Measurements from ENCODE around the gene PPP1CB. TPM values are rescaled to one million over a fixed set of nuclear protein-coding genes. Genes with fewer than 3 reads are reported as not detected.

Gene PPP1CB
- total and polyA plus RNA-seq, 4 donors: 26.2 to 75.4 (median 49.3) TPM

DNA sequence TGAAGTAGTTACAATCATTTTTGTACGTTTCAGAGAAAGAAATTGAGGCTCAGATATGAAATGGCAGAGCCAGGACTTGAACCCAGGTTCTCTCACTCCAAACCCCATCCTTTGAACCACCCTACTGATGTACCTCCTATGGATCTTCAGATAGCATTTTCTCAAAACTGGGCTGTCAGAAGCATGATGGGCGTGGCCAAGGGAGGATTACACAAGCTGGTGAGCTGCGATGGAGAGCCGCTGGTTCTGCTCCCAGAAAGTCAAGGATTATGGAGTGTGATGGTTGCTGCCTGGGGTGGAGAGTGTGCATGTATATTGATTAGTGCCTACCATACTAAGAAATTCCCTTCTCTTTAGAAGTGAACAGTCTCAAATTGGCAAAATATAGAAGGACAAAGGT lies 47.0 kb upstream of the PPP1CB start:
- Histone ChIP-seq H3K4me3 (ENCODE audit: low read depth in 1 of 3, low read length in 3 of 3) (no peak overlapping the region), H3K9me3 (ENCODE audit: control insufficient read depth in 4 of 4, low read length in 3 of 4) (no peaks in the 10 kb centered on the region), H3K27me3 (ENCODE audit: control insufficient read depth in 4 of 4, insufficient read depth in 4 of 4, low read length in 3 of 4) (no peaks in the 10 kb centered on the region), H3K36me3 (ENCODE audit: control insufficient read depth in 4 of 4, insufficient read depth in 3 of 4, low read depth in 1 of 4, low read length in 3 of 4) (no peaks in the 10 kb centered on the region), H3K4me1 (ENCODE audit: control insufficient read depth in 4 of 4, insufficient read depth in 4 of 4, low read length in 3 of 4) (peaks cover 1 to 28% (median 14%) of the 10 kb centered on the region in 4 donors), H3K27ac (ENCODE audit: low read depth in 1 of 2, low read length in 2 of 2) (no peak overlapping the region), H3K9ac (ENCODE audit: low read depth in 1 of 2, low read length in 2 of 2) (no peak overlapping the region)
- DNase-seq (ENCODE audit: low spot score): no peak
- 94% methylated on average over 4 of the region's 4 CpGs for WGBS
- TF ChIP-seq, protein P1, sequence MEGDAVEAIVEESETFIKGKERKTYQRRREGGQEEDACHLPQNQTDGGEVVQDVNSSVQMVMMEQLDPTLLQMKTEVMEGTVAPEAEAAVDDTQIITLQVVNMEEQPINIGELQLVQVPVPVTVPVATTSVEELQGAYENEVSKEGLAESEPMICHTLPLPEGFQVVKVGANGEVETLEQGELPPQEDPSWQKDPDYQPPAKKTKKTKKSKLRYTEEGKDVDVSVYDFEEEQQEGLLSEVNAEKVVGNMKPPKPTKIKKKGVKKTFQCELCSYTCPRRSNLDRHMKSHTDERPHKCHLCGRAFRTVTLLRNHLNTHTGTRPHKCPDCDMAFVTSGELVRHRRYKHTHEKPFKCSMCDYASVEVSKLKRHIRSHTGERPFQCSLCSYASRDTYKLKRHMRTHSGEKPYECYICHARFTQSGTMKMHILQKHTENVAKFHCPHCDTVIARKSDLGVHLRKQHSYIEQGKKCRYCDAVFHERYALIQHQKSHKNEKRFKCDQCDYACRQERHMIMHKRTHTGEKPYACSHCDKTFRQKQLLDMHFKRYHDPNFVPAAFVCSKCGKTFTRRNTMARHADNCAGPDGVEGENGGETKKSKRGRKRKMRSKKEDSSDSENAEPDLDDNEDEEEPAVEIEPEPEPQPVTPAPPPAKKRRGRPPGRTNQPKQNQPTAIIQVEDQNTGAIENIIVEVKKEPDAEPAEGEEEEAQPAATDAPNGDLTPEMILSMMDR (IDR thresholded peaks at IDR 0.05; ENCODE audit: low read depth, low read length, missing input control): no peak
- TF ChIP-seq YY1 (IDR thresholded peaks at IDR 0.05) (no peak), TAF1 (conservative IDR thresholded peaks at IDR 0.05) (no peak), GABPA (IDR thresholded peaks at IDR 0.05 in 1 of 2, conservative IDR thresholded peaks at IDR 0.05 in 1 of 2) (no peak), RAD21 (IDR thresholded peaks at IDR 0.05) (no peak), FOXA1 (IDR thresholded peaks at IDR 0.05) (no peak), FOXA2 (IDR thresholded peaks at IDR 0.05) (no peak), SP1 (IDR thresholded peaks at IDR 0.05) (no peak), EGR1 (IDR thresholded peaks at IDR 0.05; ENCODE audit: low read depth in 2 of 2) (no peak), HNF4A (conservative IDR thresholded peaks at IDR 0.05) (no peak), JUND (IDR thresholded peaks at IDR 0.05) (no peak), NR2F2 (IDR thresholded peaks at IDR 0.05) (no peak)
- TF ChIP-seq, protein P2, sequence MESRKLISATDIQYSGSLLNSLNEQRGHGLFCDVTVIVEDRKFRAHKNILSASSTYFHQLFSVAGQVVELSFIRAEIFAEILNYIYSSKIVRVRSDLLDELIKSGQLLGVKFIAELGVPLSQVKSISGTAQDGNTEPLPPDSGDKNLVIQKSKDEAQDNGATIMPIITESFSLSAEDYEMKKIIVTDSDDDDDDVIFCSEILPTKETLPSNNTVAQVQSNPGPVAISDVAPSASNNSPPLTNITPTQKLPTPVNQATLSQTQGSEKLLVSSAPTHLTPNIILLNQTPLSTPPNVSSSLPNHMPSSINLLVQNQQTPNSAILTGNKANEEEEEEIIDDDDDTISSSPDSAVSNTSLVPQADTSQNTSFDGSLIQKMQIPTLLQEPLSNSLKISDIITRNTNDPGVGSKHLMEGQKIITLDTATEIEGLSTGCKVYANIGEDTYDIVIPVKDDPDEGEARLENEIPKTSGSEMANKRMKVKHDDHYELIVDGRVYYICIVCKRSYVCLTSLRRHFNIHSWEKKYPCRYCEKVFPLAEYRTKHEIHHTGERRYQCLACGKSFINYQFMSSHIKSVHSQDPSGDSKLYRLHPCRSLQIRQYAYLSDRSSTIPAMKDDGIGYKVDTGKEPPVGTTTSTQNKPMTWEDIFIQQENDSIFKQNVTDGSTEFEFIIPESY (IDR thresholded peaks at IDR 0.05): no peak
- TF ChIP-seq, protein P3, sequence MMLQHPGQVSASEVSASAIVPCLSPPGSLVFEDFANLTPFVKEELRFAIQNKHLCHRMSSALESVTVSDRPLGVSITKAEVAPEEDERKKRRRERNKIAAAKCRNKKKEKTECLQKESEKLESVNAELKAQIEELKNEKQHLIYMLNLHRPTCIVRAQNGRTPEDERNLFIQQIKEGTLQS (IDR thresholded peaks at IDR 0.05): no peak

DNA sequence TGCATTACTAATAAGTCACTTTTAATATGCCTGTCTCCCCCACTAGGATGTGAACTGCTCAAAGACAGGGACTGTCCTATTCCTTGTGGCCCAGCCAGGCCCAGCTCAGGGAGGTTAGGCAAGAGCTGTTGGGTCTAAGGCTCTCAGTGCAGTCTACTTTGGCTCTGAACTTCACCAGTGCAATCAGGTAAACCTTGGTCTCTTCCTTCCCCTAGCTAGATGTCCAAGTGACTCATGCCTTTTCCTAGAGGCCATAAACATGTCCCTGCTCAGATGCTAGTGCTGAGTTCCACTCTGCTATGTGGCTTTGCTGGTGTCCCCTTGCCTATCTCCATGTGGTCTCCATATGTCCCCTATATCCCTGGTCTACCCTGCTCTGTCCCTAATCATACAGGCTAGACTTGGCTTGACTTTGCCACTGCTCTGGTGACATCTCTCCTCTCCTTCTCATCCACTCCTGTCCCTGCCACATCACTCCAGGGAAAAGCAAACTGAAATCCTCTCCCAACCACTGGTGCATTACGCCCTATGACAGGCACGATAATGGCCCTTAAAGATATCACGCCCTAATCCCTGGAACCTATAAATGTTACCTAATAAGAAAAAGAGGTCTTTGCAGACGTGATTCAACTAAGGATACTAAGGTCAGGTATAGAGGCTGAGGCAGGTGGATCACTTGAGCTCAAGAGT lies 45.7 kb upstream of the PPP1CB start:
- DNase-seq (ENCODE audit: low spot score): no peak
- WGBS: 96% methylated on average over 4 of the region's 4 CpGs

More for the DNA sequence above, 45.7 kb upstream of the PPP1CB start:
- Histone ChIP-seq H3K27ac (ENCODE audit: low read depth in 1 of 2, low read length in 2 of 2) (no peak overlapping the region), H3K36me3 (ENCODE audit: control insufficient read depth in 4 of 4, insufficient read depth in 3 of 4, low read depth in 1 of 4, low read length in 3 of 4) (no peaks in the 10 kb centered on the region), H3K9ac (ENCODE audit: low read depth in 1 of 2, low read length in 2 of 2) (no peak overlapping the region), H3K4me3 (ENCODE audit: low read depth in 1 of 3, low read length in 3 of 3) (no peak overlapping the region), H3K27me3 (ENCODE audit: control insufficient read depth in 4 of 4, insufficient read depth in 4 of 4, low read length in 3 of 4) (no peaks in the 10 kb centered on the region), H3K4me1 (ENCODE audit: control insufficient read depth in 4 of 4, insufficient read depth in 4 of 4, low read length in 3 of 4) (peaks cover 1 to 28% (median 14%) of the 10 kb centered on the region in 4 donors), H3K9me3 (ENCODE audit: control insufficient read depth in 4 of 4, low read length in 3 of 4) (no peaks in the 10 kb centered on the region)
- TF ChIP-seq, protein P3 (IDR thresholded peaks at IDR 0.05): no peak
- TF ChIP-seq TAF1 (conservative IDR thresholded peaks at IDR 0.05) (no peak), NR2F2 (IDR thresholded peaks at IDR 0.05) (no peak), RAD21 (IDR thresholded peaks at IDR 0.05) (no peak), JUND (IDR thresholded peaks at IDR 0.05) (no peak), GABPA (IDR thresholded peaks at IDR 0.05 in 1 of 2, conservative IDR thresholded peaks at IDR 0.05 in 1 of 2) (no peak), YY1 (IDR thresholded peaks at IDR 0.05) (no peak), HNF4A (conservative IDR thresholded peaks at IDR 0.05) (no peak), FOXA2 (IDR thresholded peaks at IDR 0.05) (no peak)
